Amniotic stem cell (primary cell): ENCODE data around the gene CD276.
"Not testable (repeated sequence)": the region's sequence is repeated elsewhere in the genome, so short reads cannot be mapped to it uniquely, and the experiment has no call there.

ENCODE experiments used
- DNase-seq: peaks from one replicate; lab custom pipeline; 2025; lab: John Stamatoyannopoulos, UW

Gene CD276

GRCh38 chr15:73709686-73710085 is 25.5 kb downstream of the CD276 start:
- DNase-seq = no peak

GRCh38 chr15:73710321-73710720 is 26.1 kb downstream of the CD276 start:
- DNase-seq = no peak

DNA sequence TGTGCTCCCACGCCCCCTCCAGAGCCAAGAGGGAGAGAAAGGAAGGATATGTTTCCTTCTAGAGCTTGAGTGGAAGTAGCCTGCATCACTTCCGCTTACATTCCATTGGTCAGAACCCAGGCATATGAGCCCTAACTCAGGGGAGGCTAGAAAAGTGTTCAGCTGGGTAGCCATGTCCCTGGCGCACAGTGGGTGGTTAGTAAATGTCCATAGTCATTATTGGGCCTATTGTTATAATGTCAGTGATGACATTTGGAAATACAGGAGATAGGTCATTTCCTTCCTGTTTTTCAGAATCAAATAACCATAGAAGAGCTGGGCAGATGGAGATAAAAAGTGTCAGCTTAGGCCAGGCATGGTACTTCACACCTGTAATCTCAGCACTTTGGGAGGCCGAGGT is 27.3 kb downstream of the CD276 start:
- no peak for DNase-seq

DNA sequence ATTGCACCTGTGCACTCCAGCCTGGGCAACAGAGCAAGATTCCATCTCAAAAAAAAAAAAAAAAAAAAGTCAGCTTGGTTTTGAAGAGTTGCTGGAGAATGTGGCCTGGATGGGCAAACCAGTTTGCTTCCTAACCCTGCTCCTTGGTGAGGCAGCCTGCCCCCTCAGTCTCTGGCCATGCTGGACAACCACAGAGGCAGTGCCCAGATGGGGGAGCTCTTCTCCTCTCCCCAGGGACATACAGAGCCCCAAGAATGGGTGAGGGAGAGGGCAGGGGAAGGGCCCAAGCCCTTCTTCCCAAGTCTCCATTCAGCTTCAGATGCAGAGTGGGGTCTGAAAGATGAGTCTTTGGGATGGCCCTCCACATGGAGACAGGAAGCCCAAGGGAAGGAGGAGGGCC is 27.9 kb downstream of the CD276 start:
- DNase-seq = no peak

- DNase-seq = no peak
Measured at GRCh38 chr15:73714695-73715301, 30.6 kb downstream of the CD276 start.

- DNase-seq = no peak
Measured at GRCh38 chr15:73715417-73715816, 31.2 kb downstream of the CD276 start.

GRCh38 chr15:73716417-73716816 is 32.2 kb downstream of the CD276 start:
- no peak for DNase-seq

DNA sequence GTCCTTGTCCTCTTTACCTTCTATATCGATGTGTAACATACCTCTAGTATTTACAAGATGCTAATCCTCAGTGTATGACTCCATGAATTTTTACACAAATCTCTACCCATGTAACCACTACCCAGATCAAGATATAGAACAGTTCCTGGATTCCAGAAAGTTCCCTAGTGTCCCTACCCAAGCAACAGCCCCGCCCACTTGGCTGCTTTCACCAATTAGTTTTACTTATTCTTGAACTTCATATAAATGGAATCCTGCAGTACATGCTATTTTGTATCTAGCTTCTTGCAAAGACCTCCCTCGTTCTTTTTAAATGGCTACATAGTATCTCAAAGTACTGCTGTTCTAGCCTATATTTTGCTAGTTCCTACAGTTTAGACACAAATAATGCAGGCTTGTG is 33.0 kb downstream of the CD276 start:
- DNase-seq = no peak

DNA sequence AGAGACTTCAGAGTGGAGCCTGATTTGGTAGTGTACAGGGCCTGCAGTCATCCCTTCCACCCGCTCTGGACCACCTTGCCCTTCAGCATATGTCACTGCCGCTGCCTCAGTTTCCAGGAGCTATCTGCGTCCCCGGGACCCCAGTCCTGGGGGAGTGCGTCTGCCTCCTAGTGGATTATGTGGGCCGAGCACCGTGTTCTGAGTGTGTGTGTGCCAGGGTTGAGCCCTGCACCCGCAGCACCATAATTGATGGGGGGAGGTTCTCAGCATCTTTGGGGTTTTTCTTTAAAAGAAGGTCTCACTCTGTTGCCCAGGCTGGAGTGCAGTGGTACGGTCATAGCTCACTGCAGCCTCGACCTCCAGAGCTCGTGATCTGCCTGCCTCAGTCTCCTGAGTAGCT is 33.6 kb downstream of the CD276 start:
- no peak for DNase-seq

DNA sequence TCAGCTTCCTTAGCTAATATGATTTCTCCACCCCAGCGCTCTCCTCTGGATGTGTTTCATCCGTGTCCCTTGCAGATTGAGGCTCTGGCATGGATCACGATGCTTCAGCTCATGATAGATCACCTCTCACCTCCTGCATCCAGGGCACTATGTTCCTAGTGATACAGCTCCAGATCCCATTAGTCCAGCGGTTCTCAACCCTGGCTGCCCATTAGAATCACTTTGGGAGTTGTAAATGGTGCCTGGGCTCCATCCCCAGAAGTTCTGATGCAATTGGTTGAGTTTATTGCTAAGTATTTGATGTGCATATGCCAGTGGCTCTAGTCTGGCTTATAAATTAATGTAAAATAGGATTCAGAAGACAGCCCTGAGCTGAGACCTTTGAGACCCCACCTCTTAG is 34.5 kb downstream of the CD276 start:
- DNase-seq = no peak

DNA sequence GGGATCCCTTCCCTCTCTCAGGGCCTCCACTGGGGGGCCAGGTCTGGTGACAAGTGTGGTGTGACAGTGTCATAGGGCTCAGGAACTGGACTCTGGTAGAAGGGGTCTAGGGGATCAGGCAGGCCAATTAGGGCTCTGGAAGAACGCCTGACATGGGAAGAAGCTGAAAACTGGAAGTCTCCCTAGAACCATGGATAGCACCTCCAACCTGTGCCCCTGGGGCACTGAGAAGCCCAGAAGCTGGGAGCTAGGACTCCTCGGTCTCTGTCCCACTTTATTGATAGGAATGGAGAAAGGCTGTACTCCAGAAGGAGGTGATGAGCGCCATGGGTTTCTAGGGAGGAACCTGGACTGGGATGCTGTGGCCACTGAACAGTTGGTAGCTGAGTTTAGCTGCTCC is 38.2 kb downstream of the CD276 start:
- DNase-seq = no peak

- no peak for DNase-seq
Measured at GRCh38 chr15:73723191-73723590, 39.0 kb downstream of the CD276 start.

DNA sequence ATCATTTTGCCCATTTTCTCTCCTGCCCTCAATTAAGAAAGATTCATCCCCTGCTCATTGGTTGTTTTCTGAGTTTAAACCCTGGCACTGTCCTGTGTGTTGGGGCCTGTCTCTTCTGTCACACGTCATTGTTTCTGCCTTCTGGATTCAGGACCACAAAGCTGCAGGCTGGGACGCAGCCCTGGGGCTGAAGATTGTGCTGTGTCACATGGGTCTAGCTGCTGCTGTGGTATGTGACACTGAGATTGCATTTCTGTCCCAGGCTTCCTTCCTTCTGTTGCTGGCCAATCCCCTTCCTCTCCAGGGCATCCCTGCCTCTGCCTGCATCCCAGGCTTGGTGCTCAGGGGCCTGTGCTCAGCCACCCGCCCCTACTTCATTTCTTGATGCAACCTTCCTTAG is 40.0 kb downstream of the CD276 start:
- no peak for DNase-seq

- DNase-seq = no peak
Measured at GRCh38 chr15:73727330-73727976, 43.3 kb downstream of the CD276 start.

DNA sequence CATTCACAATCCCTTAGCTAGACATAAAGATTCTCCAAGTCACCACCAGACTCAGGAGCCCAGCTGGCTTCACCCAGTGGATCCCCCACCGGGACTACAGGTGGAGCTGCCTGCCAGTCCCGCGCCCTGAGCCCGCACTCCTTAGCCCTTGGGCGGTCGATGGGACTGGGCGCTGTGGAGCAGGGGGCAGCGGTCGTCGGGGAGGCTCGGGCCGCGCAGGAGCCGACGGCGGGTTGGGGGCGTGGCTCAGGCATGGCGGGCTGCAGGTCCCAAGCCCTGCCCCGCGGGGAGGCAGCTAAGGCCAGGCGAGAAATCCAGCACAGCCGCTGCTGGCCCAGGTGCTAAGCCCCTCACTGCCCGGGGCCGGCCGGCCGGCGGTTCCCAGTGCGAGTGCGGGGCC is 47.9 kb downstream of the CD276 start:
- DNase-seq = not testable (repeated sequence)

DNA sequence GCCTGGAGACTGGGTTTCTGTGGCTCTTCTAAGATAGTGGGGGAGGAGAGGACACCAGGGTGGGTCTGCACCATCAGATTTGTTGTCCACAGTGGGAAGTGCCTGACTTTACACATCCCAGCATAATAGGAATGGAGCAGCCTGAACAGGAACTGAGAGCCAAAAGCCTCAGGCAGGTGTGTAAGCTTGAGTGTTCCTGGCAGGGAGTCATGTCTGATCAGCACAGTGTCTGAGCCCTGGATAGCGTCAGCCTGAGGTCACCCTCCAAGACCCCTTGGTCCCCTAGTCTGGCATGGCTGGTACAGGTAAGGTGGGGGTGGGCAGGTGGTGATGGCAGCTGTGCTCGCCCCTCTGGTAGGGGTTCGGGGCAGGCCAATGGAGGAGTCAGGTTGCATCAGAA is 48.7 kb downstream of the CD276 start:
- DNase-seq = no peak

DNA sequence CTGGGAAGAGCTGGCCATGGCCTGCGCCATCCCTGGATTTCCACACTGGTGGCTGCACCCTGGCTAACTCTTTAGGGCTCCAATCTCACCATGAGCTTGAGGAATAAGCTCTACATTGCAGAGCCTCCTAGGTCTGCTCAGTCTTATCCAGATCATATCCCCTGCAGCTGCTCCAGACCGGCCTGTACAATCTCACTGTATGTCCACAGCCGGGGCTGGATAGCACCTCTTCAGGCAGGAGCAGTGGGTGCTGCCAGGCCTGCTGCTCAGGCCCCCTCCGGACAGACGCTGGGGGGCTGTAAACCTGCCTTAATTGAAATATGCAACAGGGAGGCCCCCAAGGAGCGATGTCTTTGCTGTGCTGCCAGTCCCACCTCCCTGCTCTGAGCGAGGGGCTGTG is 53.4 kb downstream of the CD276 start:
- no peak for DNase-seq

- DNase-seq = no peak
Measured at GRCh38 chr15:73740152-73741048, 56.2 kb downstream of the CD276 start.

DNA sequence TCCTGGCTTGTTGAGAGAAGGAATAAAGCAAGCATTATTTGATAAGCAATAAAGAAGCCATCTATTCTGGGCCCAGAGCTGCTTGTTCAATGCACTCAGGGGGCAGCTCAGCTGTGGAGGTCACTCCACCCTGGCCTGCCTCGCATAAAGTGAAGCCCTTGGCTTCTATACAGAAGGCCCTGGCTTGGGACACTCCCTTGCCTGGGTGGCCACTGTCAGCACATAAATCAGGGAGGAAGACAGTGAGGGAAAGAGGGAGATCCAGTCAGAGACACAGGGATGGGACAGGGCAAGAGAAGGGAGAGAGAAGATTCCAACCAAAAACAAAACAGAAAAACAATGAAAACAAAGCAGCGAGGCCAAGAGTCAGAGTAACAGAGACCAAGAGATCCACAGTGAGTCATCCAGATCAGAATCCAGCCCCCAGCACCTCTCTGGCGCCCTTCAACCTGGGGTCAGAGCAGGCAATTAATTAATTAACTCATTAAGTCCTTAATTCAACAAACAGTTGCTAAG is 57.2 kb downstream of the CD276 start:
- no peak for DNase-seq

DNA sequence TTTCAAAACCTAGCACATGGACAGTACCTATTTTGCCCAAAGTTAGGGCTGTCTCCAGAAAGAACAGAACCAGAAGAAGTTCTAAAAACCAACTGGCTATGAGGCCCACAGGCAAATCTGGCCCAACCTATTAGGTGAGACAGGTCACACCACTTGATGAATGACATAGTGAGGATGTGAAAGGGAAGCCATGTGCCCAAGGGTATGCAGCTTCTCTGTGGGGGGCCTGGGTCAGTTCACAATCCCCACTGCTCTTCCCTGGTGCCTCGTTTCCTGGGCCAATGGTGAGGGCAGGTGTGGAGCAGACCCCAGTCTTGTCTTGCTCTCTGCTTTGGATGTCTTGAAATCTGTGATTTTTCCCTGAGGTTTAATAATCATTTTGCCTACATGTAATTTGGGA is 60.1 kb downstream of the CD276 start:
- no peak for DNase-seq

DNA sequence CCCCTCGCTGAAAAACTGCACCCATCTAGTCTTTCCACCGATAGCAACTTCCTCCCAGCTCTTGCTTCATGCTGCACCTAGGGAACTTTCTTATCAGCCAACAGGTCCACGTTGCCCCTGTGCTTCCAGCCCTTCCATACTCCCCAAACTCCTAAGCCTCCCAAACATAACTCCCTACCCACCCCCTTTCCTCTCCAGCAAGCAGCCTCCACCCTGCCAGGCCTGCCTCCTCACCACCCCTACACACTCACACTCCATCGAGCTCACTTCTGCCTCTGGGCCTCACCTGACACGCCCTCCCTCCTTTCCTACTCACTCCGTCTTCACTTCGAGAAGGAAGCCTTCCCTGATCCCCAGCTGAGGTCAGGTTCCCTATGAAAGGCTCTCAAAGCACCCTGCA is 60.9 kb downstream of the CD276 start:
- no peak for DNase-seq

DNA sequence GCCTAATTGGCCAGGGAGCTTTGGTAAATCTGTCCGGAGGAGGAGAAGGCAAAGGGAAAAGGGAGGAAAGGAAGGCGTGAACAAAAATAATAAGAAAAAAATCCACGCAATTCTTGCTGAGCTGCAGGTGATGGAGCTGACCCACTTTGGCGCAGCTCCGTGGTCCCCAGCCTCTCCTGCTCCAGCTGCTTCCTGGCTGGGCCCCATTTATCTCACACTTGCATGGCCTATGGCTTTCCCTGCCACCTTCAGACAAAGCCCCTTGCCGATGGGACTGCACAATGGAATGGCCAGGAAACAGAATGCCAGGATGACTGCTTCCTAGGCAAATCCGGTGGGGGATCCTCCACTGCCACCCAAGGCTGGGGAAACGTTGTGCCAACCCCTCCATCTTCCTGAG is 62.1 kb downstream of the CD276 start:
- no peak for DNase-seq

GRCh38 chr15:73746883-73747282 is 62.7 kb downstream of the CD276 start:
- no peak for DNase-seq
